ENCODE results near the gene DNAJC17. TPM values are rescaled to one million over a fixed set of nuclear protein-coding genes. Genes with fewer than 3 reads are reported as not detected.
A peak's percentile ranks its signal among the peaks of the same experiment; 100 is the strongest.

DNAJC17 gene
- total and polyA plus RNA-seq, 4 donors: 36.5 to 76.5 (median 44.1) TPM

GRCh38 chr15:40763801-40764628, 43.3 kb downstream of the DNAJC17 start, which contains the start of gene GCHFR:
Gene GCHFR (plus strand): TSS chr15:40764068. CDS start chr15:40764181, 113 bp downstream.
- ATAC-seq (ENCODE audit: insufficient read depth, low FRiP score) (peak; percentile 86), DNase-seq (peak; percentile 87)
- H3K9me3 ChIP-seq (ENCODE audit: control insufficient read depth in 4 of 4, insufficient read depth in 3 of 4, low read length in 3 of 4): no peaks in the 10 kb centered on the region
- H3K27me3 ChIP-seq (ENCODE audit: control insufficient read depth in 3 of 3, insufficient read depth in 3 of 3, low read length in 2 of 3): no peaks in the 10 kb centered on the region
- H3K4me1 ChIP-seq (ENCODE audit: control insufficient read depth in 5 of 5, insufficient read depth in 5 of 5, low read length in 5 of 5): peaks cover 0 to 31% (median 0%) of the 10 kb centered on the region in 5 donors
- 1% methylated on average over 69 to 75 of the region's 75 CpGs for WGBS, 2 donors
- H3K36me3 ChIP-seq (ENCODE audit: control insufficient read depth in 4 of 4, insufficient read depth in 4 of 4, low read length in 4 of 4): peaks cover 0 to 14% (median 0%) of the 10 kb centered on the region in 4 donors
- peak within 1 kb of the TSS in 1 of 2 donors; percentile 72 for H3K9ac ChIP-seq (ENCODE audit: insufficient read depth in 1 of 2, low read length in 2 of 2)
- TF ChIP-seq, protein P1, sequence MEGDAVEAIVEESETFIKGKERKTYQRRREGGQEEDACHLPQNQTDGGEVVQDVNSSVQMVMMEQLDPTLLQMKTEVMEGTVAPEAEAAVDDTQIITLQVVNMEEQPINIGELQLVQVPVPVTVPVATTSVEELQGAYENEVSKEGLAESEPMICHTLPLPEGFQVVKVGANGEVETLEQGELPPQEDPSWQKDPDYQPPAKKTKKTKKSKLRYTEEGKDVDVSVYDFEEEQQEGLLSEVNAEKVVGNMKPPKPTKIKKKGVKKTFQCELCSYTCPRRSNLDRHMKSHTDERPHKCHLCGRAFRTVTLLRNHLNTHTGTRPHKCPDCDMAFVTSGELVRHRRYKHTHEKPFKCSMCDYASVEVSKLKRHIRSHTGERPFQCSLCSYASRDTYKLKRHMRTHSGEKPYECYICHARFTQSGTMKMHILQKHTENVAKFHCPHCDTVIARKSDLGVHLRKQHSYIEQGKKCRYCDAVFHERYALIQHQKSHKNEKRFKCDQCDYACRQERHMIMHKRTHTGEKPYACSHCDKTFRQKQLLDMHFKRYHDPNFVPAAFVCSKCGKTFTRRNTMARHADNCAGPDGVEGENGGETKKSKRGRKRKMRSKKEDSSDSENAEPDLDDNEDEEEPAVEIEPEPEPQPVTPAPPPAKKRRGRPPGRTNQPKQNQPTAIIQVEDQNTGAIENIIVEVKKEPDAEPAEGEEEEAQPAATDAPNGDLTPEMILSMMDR (IDR thresholded peaks at IDR 0.05; ENCODE audit: control extremely low read depth, extremely low read depth): no peak
- peak within 1 kb of the TSS; percentile 46 for H3K4me3 ChIP-seq
- peak within 1 kb of the TSS in 1 of 2 donors; percentile 89 for H3K27ac ChIP-seq (ENCODE audit: low read depth in 1 of 2, low read length in 1 of 2)

DNA sequence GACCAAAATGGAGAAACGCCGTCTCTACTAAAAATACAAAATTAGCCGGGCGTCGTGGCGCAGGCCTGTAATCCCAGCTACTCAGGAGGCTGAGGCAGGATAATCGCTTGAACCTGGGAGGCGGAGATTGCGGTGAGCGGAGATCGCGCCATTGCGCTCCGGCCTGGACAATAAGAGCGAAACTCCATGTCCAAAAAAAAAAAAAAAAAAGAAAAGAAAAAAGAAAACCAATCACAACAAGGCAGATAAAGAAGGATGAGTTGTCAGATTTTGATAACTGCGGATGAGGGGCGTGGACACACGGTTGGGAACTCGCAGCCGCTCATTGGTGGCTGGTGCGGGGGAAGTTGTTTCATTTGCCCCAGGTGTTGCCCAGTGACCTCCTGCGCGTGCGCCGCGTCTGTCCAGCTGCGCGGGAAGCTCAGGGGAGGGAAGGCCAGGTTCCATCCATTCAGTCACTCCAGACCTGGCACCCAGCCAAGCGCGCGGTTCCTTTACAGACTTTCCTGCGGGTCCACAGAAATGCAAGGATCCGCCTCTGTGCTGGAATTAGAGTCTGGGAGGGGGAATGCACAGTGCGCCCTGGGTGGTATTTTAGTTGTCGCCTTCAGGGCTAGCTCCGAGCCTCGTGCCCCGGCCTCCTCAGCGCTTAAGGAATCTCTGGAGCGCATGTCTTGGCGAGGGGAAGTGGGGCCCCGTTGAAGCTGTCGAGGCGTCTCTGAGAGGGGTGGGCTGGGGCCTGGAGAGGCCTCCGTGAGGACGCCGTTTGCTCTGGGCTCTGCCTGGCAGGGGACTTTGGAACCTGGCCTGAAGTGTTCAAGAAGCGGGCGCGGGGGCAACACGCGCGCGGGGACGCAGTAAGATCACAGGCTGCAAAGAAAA, 44.1 kb downstream of the DNAJC17 start:
- Histone ChIP-seq H3K27ac (ENCODE audit: low read depth in 1 of 2, low read length in 1 of 2) (peak overlapping the region in 1 of 2 donors; percentile 89), H3K27me3 (ENCODE audit: control insufficient read depth in 3 of 3, insufficient read depth in 3 of 3, low read length in 2 of 3) (no peaks in the 10 kb centered on the region), H3K4me3 (peak overlapping the region; percentile 46), H3K9me3 (ENCODE audit: control insufficient read depth in 4 of 4, insufficient read depth in 3 of 4, low read length in 3 of 4) (no peaks in the 10 kb centered on the region), H3K36me3 (ENCODE audit: control insufficient read depth in 4 of 4, insufficient read depth in 4 of 4, low read length in 4 of 4) (peaks cover 0 to 11% (median 0%) of the 10 kb centered on the region in 4 donors), H3K9ac (ENCODE audit: insufficient read depth in 1 of 2, low read length in 2 of 2) (no peak overlapping the region), H3K4me1 (ENCODE audit: control insufficient read depth in 5 of 5, insufficient read depth in 5 of 5, low read length in 5 of 5) (peaks cover 0 to 31% (median 0%) of the 10 kb centered on the region in 5 donors)
- DNase-seq: peak; percentile 86 to 89 (median 88)
- ATAC-seq (ENCODE audit: insufficient read depth, low FRiP score): peak; percentile 34
- TF ChIP-seq, protein P1 (IDR thresholded peaks at IDR 0.05; ENCODE audit: control extremely low read depth, extremely low read depth): no peak
- WGBS, 2 donors: 31% methylated on average over 55 of the region's 55 CpGs

DNA sequence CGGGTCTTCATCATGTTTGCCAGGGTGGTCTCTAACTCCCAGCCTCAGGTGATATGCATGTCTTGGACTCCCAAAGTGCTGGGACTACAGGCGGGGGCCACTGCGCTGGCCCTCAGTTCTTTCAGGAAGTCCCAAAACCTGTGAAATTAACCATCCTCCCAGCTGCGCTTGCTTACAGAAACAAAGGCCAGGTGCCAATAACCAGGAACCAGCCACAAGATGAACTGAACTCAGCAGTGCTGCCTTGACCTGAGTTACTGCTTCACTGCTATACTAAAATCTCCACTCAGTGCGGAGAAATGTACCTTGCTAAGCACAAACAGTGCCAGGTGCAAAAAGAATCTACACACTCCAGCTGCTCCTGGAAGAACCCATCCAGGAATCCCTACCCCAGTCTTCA, 47.3 kb downstream of the DNAJC17 start:
- Histone ChIP-seq H3K9ac (ENCODE audit: insufficient read depth in 1 of 2, low read length in 2 of 2) (no peak overlapping the region), H3K36me3 (ENCODE audit: control insufficient read depth in 4 of 4, insufficient read depth in 4 of 4, low read length in 4 of 4) (no peaks in the 10 kb centered on the region), H3K27me3 (ENCODE audit: control insufficient read depth in 3 of 3, insufficient read depth in 3 of 3, low read length in 2 of 3) (no peaks in the 10 kb centered on the region), H3K27ac (ENCODE audit: low read depth in 1 of 2, low read length in 1 of 2) (no peak overlapping the region), H3K9me3 (ENCODE audit: control insufficient read depth in 4 of 4, insufficient read depth in 3 of 4, low read length in 3 of 4) (no peaks in the 10 kb centered on the region), H3K4me3 (no peak overlapping the region), H3K4me1 (ENCODE audit: control insufficient read depth in 5 of 5, insufficient read depth in 5 of 5, low read length in 5 of 5) (peaks cover 0 to 20% (median 0%) of the 10 kb centered on the region in 5 donors)
- ATAC-seq (ENCODE audit: insufficient read depth, low FRiP score) (no peak), DNase-seq (no peak)
- whole genome bisulfite sequencing, 2 donors: 89 to 95% methylated on average over 5 of the region's 5 CpGs
- TF ChIP-seq, protein P1 (IDR thresholded peaks at IDR 0.05; ENCODE audit: control extremely low read depth, extremely low read depth): no peak
